Osteoblast (primary cell): Measurements from ENCODE around the gene TCFL5. TPM values are rescaled to one million over a fixed set of nuclear protein-coding genes. Genes with fewer than 3 reads are reported as not detected.

Source experiments
- DNase-seq: peaks from one replicate; pipeline ENCODE4 v3.0.0; 2011; ENCODE audit warnings: low spot score, mixed read lengths; ENCODE audit not compliant: insufficient read length; ENCODE audit errors: missing footprints
- H2AFZ ChIP-seq: 2 replicates; pipeline ENCODE4 v1.6.0; 2011; ENCODE audit warnings: mild to moderate bottlenecking, low read length
- H3K27ac ChIP-seq: 2 replicates; pipeline ENCODE4 v1.5.1; 2011; ENCODE audit warnings: mild to moderate bottlenecking, low read depth, low read length, moderate library complexity
- H3K27me3 ChIP-seq: 2 replicates; pipeline ENCODE4 v1.6.0; 2012; ENCODE audit warnings: mild to moderate bottlenecking, control low read depth, inconsistent platforms, low read length, moderate library complexity; ENCODE audit not compliant: insufficient read depth
- H3K36me3 ChIP-seq: 2 replicates; pipeline ENCODE4 v1.5.1; 2011; ENCODE audit warnings: mild to moderate bottlenecking, low read length, control low read depth, moderate library complexity; ENCODE audit not compliant: insufficient read depth
- H3K4me1 ChIP-seq: 2 replicates; pipeline ENCODE4 v1.5.1; 2011; ENCODE audit warnings: mild to moderate bottlenecking, low read length, control low read depth, moderate library complexity; ENCODE audit not compliant: insufficient read depth
- H3K4me2 ChIP-seq: 2 replicates; pipeline ENCODE4 v1.6.0; 2011; ENCODE audit warnings: mild to moderate bottlenecking, low read length; ENCODE audit not compliant: insufficient read depth
- H3K4me3 ChIP-seq: fragments of 200-600 bp; sonication (generic); 3 replicates; pipeline ENCODE4 v1.5.1; 2012; ENCODE audit warnings: mild to moderate bottlenecking, low read length, inconsistent platforms; ENCODE audit not compliant: insufficient read depth
- H3K79me2 ChIP-seq: 2 replicates; pipeline ENCODE4 v1.6.0; 2012; ENCODE audit warnings: mild to moderate bottlenecking, low read length, control low read depth, inconsistent platforms; ENCODE audit not compliant: insufficient read depth
- H3K9me3 ChIP-seq: 2 replicates; pipeline ENCODE4 v1.5.1; 2011; ENCODE audit warnings: low read depth, low read length, control low read depth
- H4K20me1 ChIP-seq: 2 replicates; pipeline ENCODE4 v1.6.0; 2012; ENCODE audit warnings: mild to moderate bottlenecking, low read length, control low read depth; ENCODE audit not compliant: insufficient read depth
- CTCF ChIP-seq: IDR thresholded peaks from 2 replicates; pipeline ENCODE4 v1.5.1; 2011; ENCODE audit warnings: mild to moderate bottlenecking, low read depth, low read length, moderate library complexity; ENCODE audit errors: extremely low read depth
- total RNA-seq: library from RNA; depleted of rRNA; stranded (reverse); fragments of >200 nt; gene quantifications from 2 replicates; pipeline ENCODE4 v1.2.3, GENCODE V29; 2012

The TCFL5 gene
- total RNA-seq, 1 donor = 13.0 TPM

DNA sequence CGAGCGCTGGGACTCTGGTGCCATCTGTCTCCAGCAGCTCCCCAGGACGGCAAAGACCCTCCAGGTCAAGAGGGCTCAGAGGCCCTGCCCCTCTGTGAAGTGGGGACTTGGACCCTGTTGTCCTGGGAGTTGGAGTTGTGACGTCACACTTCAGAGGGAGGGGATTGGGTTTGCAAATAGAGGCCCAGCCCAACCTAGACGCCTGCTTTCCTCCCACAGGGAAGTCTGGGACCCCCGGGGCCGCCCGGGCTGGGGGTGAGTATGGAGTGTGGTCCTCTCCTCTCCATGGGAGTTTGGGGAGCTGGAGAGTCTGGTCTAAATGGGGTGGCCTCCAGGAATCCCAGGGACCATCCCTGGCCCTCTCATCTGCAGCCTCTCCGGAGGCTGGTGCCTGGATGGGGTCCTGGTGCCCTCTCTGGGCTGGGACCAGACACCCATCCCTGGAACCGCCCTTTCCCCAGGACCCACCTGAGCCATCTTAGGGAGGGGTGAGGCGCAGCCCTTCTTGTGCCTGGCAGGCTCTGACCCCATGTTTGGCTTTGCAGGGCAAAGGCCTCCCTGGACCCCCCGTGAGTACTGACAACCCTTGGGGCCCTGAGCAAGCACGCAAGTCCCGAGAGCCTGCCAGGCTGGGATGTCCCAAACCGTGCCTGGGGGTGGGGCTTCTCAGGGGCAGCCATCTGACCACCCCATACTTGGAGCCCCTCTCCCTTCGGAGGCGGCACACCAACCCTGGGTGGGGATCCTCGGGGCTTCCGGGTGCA lies 40.5 kb downstream of the TCFL5 start:
- Histone ChIP-seq H3K27ac (no peak overlapping the region), H2AFZ (no peak overlapping the region)
- peak; percentile 86 for DNase-seq

DNA sequence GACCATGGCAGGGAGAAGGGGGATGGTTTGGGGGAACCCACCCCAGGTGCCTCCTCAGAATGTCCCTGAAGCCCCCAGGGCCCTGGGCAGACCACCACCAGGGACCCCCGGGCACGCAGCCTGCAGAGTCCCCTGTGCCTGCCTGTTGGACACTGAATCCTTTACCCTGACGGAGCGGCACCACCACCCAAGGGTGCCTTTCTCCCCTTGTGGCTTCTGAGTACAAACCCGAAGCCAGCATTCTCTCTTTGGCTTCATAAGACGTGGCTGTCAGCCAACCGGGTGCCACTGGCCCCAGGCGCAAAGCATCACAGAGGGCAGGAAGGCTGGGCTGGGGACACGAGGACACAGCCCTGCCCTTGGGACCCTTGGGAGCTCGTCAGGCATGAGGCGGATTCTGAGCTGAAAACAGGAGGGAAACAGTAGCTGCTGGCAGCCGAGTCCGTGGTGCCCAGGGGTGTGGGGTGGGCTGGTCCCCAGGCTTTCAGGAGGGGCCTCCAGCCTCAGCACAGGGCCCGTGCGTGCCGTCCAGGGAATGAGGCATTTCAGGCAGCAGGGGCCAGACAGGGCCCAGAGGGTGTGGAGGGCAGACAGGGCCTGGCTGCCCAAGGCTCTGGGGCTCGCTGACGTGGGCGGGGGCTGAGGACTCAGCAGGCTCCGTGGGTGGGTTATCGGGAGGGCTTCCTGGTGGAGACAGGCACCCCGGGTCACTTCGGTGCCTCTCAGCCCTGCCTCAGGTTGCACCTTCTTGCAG lies 41.2 kb downstream of the TCFL5 start:
- no peaks in the 10 kb centered on the region for H3K79me2 ChIP-seq
- H4K20me1 ChIP-seq = no peaks in the 10 kb centered on the region
- no peak overlapping the region for H3K27ac ChIP-seq
- no peaks in the 10 kb centered on the region for H3K36me3 ChIP-seq
- no peaks in the 10 kb centered on the region for H3K9me3 ChIP-seq
- H3K4me3 ChIP-seq = no peak overlapping the region
- TF ChIP-seq CTCF = no peak
- peaks cover 33% of the 10 kb centered on the region for H3K27me3 ChIP-seq
- peaks cover 23% of the 10 kb centered on the region for H3K4me1 ChIP-seq
- DNase-seq = peak; percentile 86
- no peak overlapping the region for H2AFZ ChIP-seq
- no peak overlapping the region for H3K4me2 ChIP-seq

More for the DNA sequence above, 40.5 kb downstream of the TCFL5 start:
- no peak overlapping the region for H3K4me3 ChIP-seq
- no peaks in the 10 kb centered on the region for H3K79me2 ChIP-seq
- H3K36me3 ChIP-seq = no peaks in the 10 kb centered on the region
- no peak for TF ChIP-seq CTCF
- H3K4me1 ChIP-seq = peaks cover 21% of the 10 kb centered on the region
- H3K27me3 ChIP-seq = peaks cover 26% of the 10 kb centered on the region
- H4K20me1 ChIP-seq = no peaks in the 10 kb centered on the region
- H3K4me2 ChIP-seq = no peak overlapping the region
- H3K9me3 ChIP-seq = no peaks in the 10 kb centered on the region

DNA sequence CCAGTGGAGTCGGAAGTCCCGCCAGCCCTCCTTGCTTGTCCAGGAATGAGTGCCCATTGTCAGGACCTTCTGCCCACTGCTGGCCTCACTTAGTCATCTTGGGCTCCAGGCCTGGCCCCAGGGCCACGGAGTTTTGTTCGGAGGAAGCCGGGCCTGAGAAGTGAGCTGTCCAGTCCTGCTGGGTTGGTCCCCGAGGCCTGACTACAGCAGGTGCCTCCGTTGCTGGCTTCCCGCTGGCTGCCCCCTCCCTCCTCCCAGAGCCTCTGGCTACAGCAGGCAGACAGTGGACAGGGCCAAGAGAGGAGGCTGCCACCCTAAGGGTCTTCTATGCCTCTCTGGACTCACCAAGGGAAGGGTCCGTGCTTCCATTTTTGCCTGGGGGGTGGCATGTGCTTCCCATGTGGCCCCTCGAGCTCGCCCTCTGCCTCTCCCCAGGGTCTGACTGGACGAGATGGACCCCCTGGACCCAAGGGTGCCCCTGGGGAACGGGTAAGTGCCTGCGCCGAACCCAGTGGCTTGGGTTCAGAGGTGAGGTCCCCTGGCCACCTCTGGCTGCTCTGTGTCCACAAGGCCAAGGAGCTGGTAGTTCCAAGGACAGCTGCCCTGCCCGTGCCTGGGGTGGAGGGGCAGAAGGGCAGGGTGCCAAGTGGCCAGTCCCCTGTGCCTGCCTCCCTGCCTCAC lies 42.0 kb downstream of the TCFL5 start:
- H3K4me1 ChIP-seq = peaks cover 25% of the 10 kb centered on the region
- H3K27me3 ChIP-seq = peaks cover 38% of the 10 kb centered on the region
- no peak for TF ChIP-seq CTCF
- H3K9me3 ChIP-seq = no peaks in the 10 kb centered on the region
- no peak overlapping the region for H3K27ac ChIP-seq
- no peak overlapping the region for H3K4me2 ChIP-seq
- DNase-seq = peak; percentile 100
- no peak overlapping the region for H3K4me3 ChIP-seq
- no peaks in the 10 kb centered on the region for H4K20me1 ChIP-seq
- H2AFZ ChIP-seq = no peak overlapping the region
- H3K36me3 ChIP-seq = no peaks in the 10 kb centered on the region
- no peaks in the 10 kb centered on the region for H3K79me2 ChIP-seq
